Stimulated activated CD4-positive, alpha-beta T cell treated with anti-CD3 and anti-CD28 coated beads, TNF-alpha, amount 100 ng/mL, for 4 hours (primary cell): ENCODE results near the gene KLRG1.

Experiments
- DNase-seq, 3 experiments: peaks; one replicate each; pipeline ENCODE4 v3.0.0-alpha.2; 2020; ENCODE audit warnings: low read depth in 3 of 3

KLRG1 gene

GRCh38 chr12:9040484-9041186 lies 51.3 kb downstream of the KLRG1 start:
- no peak for DNase-seq

GRCh38 chr12:9041321-9041720 lies 52.0 kb downstream of the KLRG1 start:
- DNase-seq: no peak

- DNase-seq: no peak
These were observed 54.4 kb downstream of the KLRG1 start for GRCh38 chr12:9043766-9044165.

- no peak for DNase-seq
These were observed 57.8 kb downstream of the KLRG1 start for GRCh38 chr12:9047105-9047504.

GRCh38 chr12:9048930-9049329 lies 59.6 kb downstream of the KLRG1 start:
- no peak for DNase-seq

- no peak for DNase-seq
These were observed 60.3 kb downstream of the KLRG1 start for GRCh38 chr12:9049520-9050133.

- no peak for DNase-seq
These were observed 61.3 kb downstream of the KLRG1 start for GRCh38 chr12:9050521-9051157.

GRCh38 chr12:9051158-9051550 lies 61.8 kb downstream of the KLRG1 start:
- DNase-seq: no peak

GRCh38 chr12:9052610-9053009 lies 63.3 kb downstream of the KLRG1 start:
- DNase-seq: no peak
